Measurements from ENCODE around the gene SIX3. TPM values are rescaled to one million over a fixed set of nuclear protein-coding genes. Genes with fewer than 3 reads are reported as not detected.

SIX3 gene
- polyA plus RNA-seq, 2 of the 4 experiments (the other 2 are of a cell fraction) = 0.22 to 0.59 TPM

DNA sequence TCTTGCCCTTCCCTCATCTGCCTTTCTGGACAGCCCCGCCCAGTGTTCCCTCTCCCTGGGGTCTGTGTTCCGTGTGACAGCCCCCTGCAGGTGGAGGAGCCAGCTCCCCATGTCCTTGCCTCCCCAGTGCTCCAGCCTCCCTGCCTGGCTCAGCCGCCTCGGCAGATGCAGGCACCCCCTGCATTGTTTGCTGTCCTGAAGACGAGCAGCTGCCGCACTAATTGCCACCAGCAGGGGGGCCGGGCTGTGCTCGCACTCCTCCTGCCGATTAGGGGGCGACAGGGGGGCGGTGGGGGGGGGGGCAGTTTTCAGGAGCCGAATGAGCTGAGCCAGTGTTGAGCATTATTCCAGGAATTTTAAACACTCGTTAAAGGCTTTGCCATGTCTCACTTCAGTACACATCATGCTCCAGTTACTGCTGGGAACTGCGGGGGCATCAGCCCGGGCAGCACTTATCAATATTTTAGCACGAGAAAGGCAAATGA is 23.3 kb downstream of the SIX3 start:
- TF ChIP-seq HDAC2 (IDR thresholded peaks at IDR 0.05) (no peak), RAD21 (conservative IDR thresholded peaks at IDR 0.05 in 1 of 2, IDR thresholded peaks at IDR 0.05 in 1 of 2) (no peak), HEYL (CRISPR knock-in tag; IDR thresholded peaks at IDR 0.05) (no peak)
- TF ChIP-seq, protein P1, sequence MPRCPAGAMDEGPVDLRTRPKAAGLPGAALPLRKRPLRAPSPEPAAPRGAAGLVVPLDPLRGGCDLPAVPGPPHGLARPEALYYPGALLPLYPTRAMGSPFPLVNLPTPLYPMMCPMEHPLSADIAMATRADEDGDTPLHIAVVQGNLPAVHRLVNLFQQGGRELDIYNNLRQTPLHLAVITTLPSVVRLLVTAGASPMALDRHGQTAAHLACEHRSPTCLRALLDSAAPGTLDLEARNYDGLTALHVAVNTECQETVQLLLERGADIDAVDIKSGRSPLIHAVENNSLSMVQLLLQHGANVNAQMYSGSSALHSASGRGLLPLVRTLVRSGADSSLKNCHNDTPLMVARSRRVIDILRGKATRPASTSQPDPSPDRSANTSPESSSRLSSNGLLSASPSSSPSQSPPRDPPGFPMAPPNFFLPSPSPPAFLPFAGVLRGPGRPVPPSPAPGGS (IDR thresholded peaks at IDR 0.05) = no peak
- no peak overlapping the region; a peak in 1 of 6 replicates for H3K27ac ChIP-seq
- FAIRE-seq = no peak
- ChIA-PET CTCF (interaction anchor here (1.2 to 3.5 kb wide), 8 partner anchors 8 to 921 kb away, joined by 3 to 31 read pairs (median 8); no protein-coding TSS in a partner anchor), POLR2A (no interaction called here)
- DNase-seq (ENCODE audit: low read depth in 1 of 2, low spot score in 1 of 2) = no peak
- 62% methylated on average over 13 of the region's 16 CpGs for WGBS (ENCODE audit: missing lambda C conversion rate)
- ATAC-seq = peak; percentile 26 to 63; a peak in 3 of 6 replicates
- H3K4me1 ChIP-seq = peaks cover 1% of the 10 kb centered on the region; the same call in 2 of the 3 replicates
- H3K9me3 ChIP-seq = no peaks in the 10 kb centered on the region
- H3K4me3 ChIP-seq = no peak overlapping the region
- no peak overlapping the region for H3K4me2 ChIP-seq

DNA sequence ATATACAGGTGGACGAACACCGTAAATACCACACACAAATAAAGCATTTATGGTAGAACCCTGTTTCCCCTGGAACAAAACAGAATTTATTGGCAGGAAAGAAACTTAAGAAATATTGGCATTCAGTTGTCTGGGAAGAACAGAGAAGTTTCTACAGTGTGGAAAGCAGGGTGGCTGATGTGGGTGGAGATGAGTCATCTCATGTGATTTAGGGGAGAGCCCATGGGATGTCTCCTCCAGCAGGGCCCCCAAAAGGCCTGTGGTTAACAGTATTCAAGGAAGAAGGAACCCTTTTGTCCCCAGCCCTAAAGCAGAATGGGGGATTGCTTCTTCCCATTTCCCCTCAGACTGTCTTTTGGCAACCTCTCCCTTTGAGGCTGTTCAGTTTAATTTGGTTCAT is 24.2 kb downstream of the SIX3 start:
- POLR2A ChIA-PET = no interaction called here
- ATAC-seq (no peak), DNase-seq (ENCODE audit: low read depth in 1 of 2, low spot score in 1 of 2) (no peak), FAIRE-seq (no peak)
- TF ChIP-seq MAFK (IDR thresholded peaks at IDR 0.05; ENCODE audit: partially characterized antibody) (no peak), RNF2 (IDR thresholded peaks at IDR 0.05; ENCODE audit: borderline replicate concordance, low read depth) (no peak)
- Histone ChIP-seq H3K9me3 (no peaks in the 10 kb centered on the region), H3K4me2 (no peak overlapping the region), H3K27ac (no peak overlapping the region), H3K4me3 (no peak overlapping the region), H3K4me1 (0 out of 3 replicates have a peak, but pooled peaks cover under 1% of the 10 kb centered on the region)
- WGBS (ENCODE audit: missing lambda C conversion rate) = 88% methylated on average over 2 of the region's 2 CpGs
- CTCF ChIA-PET = interaction anchor here (1.2 to 3.5 kb wide), 5 partner anchors 10 to 922 kb away, joined by 3 to 31 read pairs (median 8); no protein-coding TSS in a partner anchor

DNA sequence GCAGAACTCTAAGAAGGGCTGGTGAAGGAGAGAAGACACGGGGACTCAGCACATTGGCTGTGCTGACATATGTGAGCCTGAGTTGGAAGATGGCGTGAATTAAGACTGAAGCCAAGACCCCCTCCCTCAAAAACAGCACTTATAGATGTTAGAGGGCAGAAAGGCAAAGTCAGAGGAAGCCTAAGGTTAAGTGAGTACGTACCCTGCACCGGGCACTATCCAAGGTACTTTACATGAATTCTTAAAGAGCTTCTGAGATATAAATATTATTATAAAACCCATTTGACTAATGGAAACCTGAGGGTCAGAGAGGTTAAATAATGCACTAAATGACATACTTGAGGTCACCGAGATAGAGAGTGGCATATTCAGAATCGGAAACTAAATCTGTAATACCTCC is 25.6 kb downstream of the SIX3 start:
- FAIRE-seq = peak; percentile 65
- CTCF ChIA-PET = interaction anchor here (1.5 to 9.0 kb wide), 5 partner anchors 12 to 528 kb away, joined by 4 to 110 read pairs (median 5); no protein-coding TSS in a partner anchor

DNA sequence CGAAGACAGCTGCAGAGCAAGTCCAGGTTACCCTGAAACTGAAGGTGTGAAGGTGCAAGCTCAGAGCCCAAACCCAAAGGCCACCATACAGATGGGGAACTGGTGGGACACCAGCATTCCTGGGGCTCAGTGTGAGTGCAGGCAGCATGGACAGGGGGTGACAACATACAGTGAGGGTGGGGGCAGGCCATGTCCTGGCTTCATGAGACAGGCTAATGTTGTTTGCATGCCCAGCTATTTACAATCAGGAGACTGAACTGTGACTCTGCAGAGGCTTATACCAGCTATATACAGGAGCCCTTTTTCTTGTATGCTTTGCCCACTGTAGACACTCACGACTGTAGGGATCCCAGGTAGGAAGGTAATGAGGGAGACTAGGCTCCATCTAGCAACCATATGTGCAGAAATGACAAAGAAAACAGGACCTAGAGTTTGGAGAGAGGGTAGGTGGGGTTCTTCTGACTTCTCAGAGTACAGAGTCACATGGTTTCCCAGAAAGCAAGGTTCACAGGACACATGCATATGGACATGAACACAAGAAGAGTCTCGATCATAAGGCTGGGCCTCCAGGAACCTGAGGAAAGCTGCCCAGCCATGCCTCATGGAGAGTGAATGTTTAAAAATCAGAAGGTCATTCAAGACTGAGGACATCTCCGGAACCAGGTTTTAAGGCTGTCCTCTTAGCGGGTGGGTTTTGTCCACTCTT is 26.4 kb downstream of the SIX3 start:
- no peak overlapping the region for H3K4me3 ChIP-seq
- ATAC-seq (no peak), DNase-seq (ENCODE audit: low read depth in 1 of 2, low spot score in 1 of 2) (no peak), FAIRE-seq (no peak)
- CTCF ChIA-PET = interaction anchor here (1.6 to 9.0 kb wide), 4 partner anchors 13 to 527 kb away, joined by 4 to 110 read pairs (median 9); no protein-coding TSS in a partner anchor
- H3K9me3 ChIP-seq = no peaks in the 10 kb centered on the region
- no peak for TF ChIP-seq MYC (IDR thresholded peaks at IDR 0.05; ENCODE audit: borderline replicate concordance, low read length)
- TF ChIP-seq RFX5 (IDR thresholded peaks at IDR 0.05) = no peak
- no peak for TF ChIP-seq KDM5A (IDR thresholded peaks at IDR 0.05)
- TF ChIP-seq RAD21 (conservative IDR thresholded peaks at IDR 0.05 in 1 of 2, IDR thresholded peaks at IDR 0.05 in 1 of 2) = no peak
- TF ChIP-seq EHMT2 (IDR thresholded peaks at IDR 0.05; ENCODE audit: low read depth) = no peak
- H3K4me2 ChIP-seq = no peak overlapping the region
- 81% methylated on average over 5 of the region's 5 CpGs for WGBS (ENCODE audit: missing lambda C conversion rate)
- peaks cover 8% of the 10 kb centered on the region; the same call in 1 of the 3 replicates for H3K4me1 ChIP-seq
- POLR2A ChIA-PET = no interaction called here
- H3K27ac ChIP-seq = no peak overlapping the region; a peak in 1 of 6 replicates

More for the DNA sequence above, 25.6 kb downstream of the SIX3 start:
- Histone ChIP-seq H3K4me3 (no peak overlapping the region), H3K4me1 (peaks cover 8% of the 10 kb centered on the region; the same call in 1 of the 3 replicates), H3K27ac (no peak overlapping the region), H3K9me3 (no peaks in the 10 kb centered on the region), H3K4me2 (no peak overlapping the region)
- POLR2A ChIA-PET = no interaction called here
- no peak for DNase-seq (ENCODE audit: low read depth in 1 of 2, low spot score in 1 of 2)
- no peak for TF ChIP-seq RCOR1 (IDR thresholded peaks at IDR 0.05; ENCODE audit: low read depth, low read length)
- no peak for TF ChIP-seq HEYL (CRISPR knock-in tag; IDR thresholded peaks at IDR 0.05)
- TF ChIP-seq GATA3 (IDR thresholded peaks at IDR 0.05; ENCODE audit: borderline replicate concordance) = no peak
- TF ChIP-seq HOXA7 (CRISPR knock-in tag; IDR thresholded peaks at IDR 0.05) = no peak
- TF ChIP-seq EHF (CRISPR knock-in tag; IDR thresholded peaks at IDR 0.05) = no peak
- no peak for TF ChIP-seq TP53 (CRISPR knock-in tag; IDR thresholded peaks at IDR 0.05)
- no peak for TF ChIP-seq SMC3 (IDR thresholded peaks at IDR 0.05)
- no peak for TF ChIP-seq HDAC2 (IDR thresholded peaks at IDR 0.05)
- TF ChIP-seq ZSCAN20 (CRISPR knock-in tag; IDR thresholded peaks at IDR 0.05) = no peak
- TF ChIP-seq NFE2L2 (conservative IDR thresholded peaks at IDR 0.05; ENCODE audit: low read length) = no peak
- no peak for TF ChIP-seq JUN (IDR thresholded peaks at IDR 0.05)
- 75% methylated on average over 6 of the region's 6 CpGs for WGBS (ENCODE audit: missing lambda C conversion rate)
- ATAC-seq = no peak
